Endothelial cell of umbilical vein (primary cell): ENCODE measurements around the gene NCOA5. TPM values are rescaled to one million over a fixed set of nuclear protein-coding genes. Genes with fewer than 3 reads are reported as not detected.

Experiments used
- BruUV-seq: library from RNA; stranded (reverse); fragments of 400-500 nt; replicated peaks from 2 replicates; lab custom pipeline; 2021; lab: Mats Ljungman, UMichigan
- CTCF ChIA-PET: fragments of 300-600, 350-600 bp; sonication (Branson Sonifier 250); formaldehyde crosslinking; loops from one replicate; lab custom pipeline; 2021; ENCODE audit warnings: antibody characterized with exemption, inconsistent platforms; lab: Charles Lee
- POLR2A ChIA-PET: fragments of 300-600, 350-600 bp; sonication (Branson Sonifier 250); formaldehyde crosslinking; loops from one replicate; lab custom pipeline; 2021; ENCODE audit warnings: antibody characterized with exemption, inconsistent platforms; lab: Charles Lee
- DNase-seq: peaks from one replicate; pipeline ENCODE4 v3.0.0-alpha.2; 2011; ENCODE audit warnings: low read depth, low spot score
- FAIRE-seq: peaks from 2 replicates; lab custom pipeline; 2011; peaks lifted over from hg19 to GRCh38; lab: Jason Lieb, UNC
- H2AFZ ChIP-seq: 2 replicates; pipeline ENCODE4 v1.6.0; 2012; ENCODE audit warnings: low read depth, low read length, control low read depth, inconsistent platforms
- H3K27ac ChIP-seq: 2 replicates; pipeline ENCODE4 v1.5.1; 2011; ENCODE audit warnings: low read depth, mild to moderate bottlenecking, control low read depth, low read length, moderate library complexity; ENCODE audit not compliant: insufficient read depth
- H3K27me3 ChIP-seq, 2 experiments: 2 replicates each; pipeline versions ENCODE4 v1.6.0 to v1.6.1; 2011; ENCODE audit warnings: low read length in 2 of 2, mixed read lengths in 1 of 2; ENCODE audit not compliant: control insufficient read depth in 2 of 2, insufficient read depth in 2 of 2
- H3K36me3 ChIP-seq, 2 experiments: 2 replicates in 1 of 2; 3 replicates in 1 of 2; pipeline ENCODE4 v1.5.1; 2011; ENCODE audit warnings: low read length in 2 of 2, mild to moderate bottlenecking in 1 of 2, moderate library complexity in 1 of 2; ENCODE audit not compliant: control insufficient read depth in 2 of 2, insufficient read depth in 2 of 2; ENCODE audit errors: extremely low read depth in 1 of 2
- H3K4me1 ChIP-seq: 3 replicates; pipeline ENCODE4 v1.5.1; 2011; ENCODE audit warnings: mild to moderate bottlenecking, low read length; ENCODE audit not compliant: control insufficient read depth, insufficient read depth; ENCODE audit errors: extremely low read depth
- H3K4me2 ChIP-seq: 2 replicates; pipeline ENCODE4 v1.6.1; 2011; ENCODE audit warnings: low read length, control low read depth, mixed read lengths; ENCODE audit not compliant: insufficient read depth
- H3K4me3 ChIP-seq, 3 experiments: fragments of 200-600 bp in 1 of 3; sonication (generic), shearing (Covaris generic) in 1 of 3; replicated peaks in 1 of 3; 2 replicates each; pipeline ENCODE4 v1.5.1; 2011 to 2016; ENCODE audit warnings: control low read depth in 3 of 3, low read length in 3 of 3, mild to moderate bottlenecking in 2 of 3, inconsistent platforms in 1 of 3, low read depth in 1 of 3, moderate library complexity in 1 of 3; ENCODE audit not compliant: insufficient read depth in 1 of 3
- H3K79me2 ChIP-seq: 2 replicates; pipeline ENCODE4 v1.6.0; 2012; ENCODE audit warnings: low read length, inconsistent platforms; ENCODE audit not compliant: control insufficient read depth, insufficient read depth
- H3K9ac ChIP-seq: replicated peaks from 2 replicates; pipeline ENCODE3; 2011; ENCODE audit warnings: low read length, control low read depth; ENCODE audit not compliant: insufficient read depth; ENCODE audit errors: extremely low read depth
- H3K9me1 ChIP-seq: replicated peaks from 3 replicates; pipeline ENCODE4 v1.6.0; 2011; ENCODE audit warnings: mild to moderate bottlenecking, low read length; ENCODE audit not compliant: control insufficient read depth, insufficient read depth; ENCODE audit errors: extremely low read depth
- H3K9me3 ChIP-seq: replicated peaks from 2 replicates; pipeline ENCODE4 v1.5.1; 2012; ENCODE audit warnings: low read length, inconsistent platforms; ENCODE audit not compliant: control insufficient read depth, insufficient read depth
- H4K20me1 ChIP-seq: replicated peaks from 2 replicates; pipeline ENCODE3; 2011; ENCODE audit warnings: mild to moderate bottlenecking, low read length; ENCODE audit not compliant: control insufficient read depth, insufficient read depth; ENCODE audit errors: extremely low read depth
- CTCF ChIP-seq, 2 donors: IDR thresholded peaks; 1 replicate in 1 of 2; 2 replicates in 1 of 2; pipeline ENCODE4 v1.5.1; 2011; ENCODE audit warnings: low read length in 2 of 2, mild to moderate bottlenecking in 2 of 2, moderate library complexity in 2 of 2, control low read depth in 1 of 2, inconsistent platforms in 1 of 2, low read depth in 1 of 2; ENCODE audit not compliant: insufficient read depth in 1 of 2; ENCODE audit errors: extremely low read depth in 1 of 2
- EZH2 ChIP-seq: IDR thresholded peaks from 2 replicates; pipeline ENCODE4 v1.6.1; 2012; ENCODE audit warnings: borderline replicate concordance, low read depth, mild to moderate bottlenecking, moderate library complexity, low read length, inconsistent platforms; ENCODE audit not compliant: severe bottlenecking
- FOS ChIP-seq: IDR thresholded peaks from 2 replicates; pipeline ENCODE4 v1.6.1; 2011; ENCODE audit warnings: mild to moderate bottlenecking, low read length, moderate library complexity, borderline replicate concordance; ENCODE audit not compliant: insufficient read depth
- GATA2 ChIP-seq: IDR thresholded peaks from 2 replicates; pipeline ENCODE4 v1.7.0; 2011; ENCODE audit warnings: low read depth, mild to moderate bottlenecking, moderate library complexity, mixed read lengths, low read length; ENCODE audit not compliant: insufficient read length, insufficient read depth
- JUN ChIP-seq: IDR thresholded peaks from 2 replicates; pipeline ENCODE4 v1.6.1; 2011; ENCODE audit warnings: borderline replicate concordance, low read depth; ENCODE audit not compliant: insufficient read length, insufficient read depth
- MAX ChIP-seq: IDR thresholded peaks from 2 replicates; pipeline ENCODE4 v1.6.1; 2011; ENCODE audit not compliant: insufficient read depth, insufficient read length
- MYC ChIP-seq: IDR thresholded peaks from one replicate; pipeline ENCODE4 v1.6.1; 2011; ENCODE audit warnings: mild to moderate bottlenecking, low read depth, low read length
- POLR2A ChIP-seq: IDR thresholded peaks from 2 replicates; pipeline ENCODE4 v1.6.1; 2012; ENCODE audit warnings: low read depth, mild to moderate bottlenecking, control low read depth, low read length
- POLR2AphosphoS5 ChIP-seq: IDR thresholded peaks from 2 replicates; pipeline ENCODE4 v1.6.1; 2012; ENCODE audit warnings: low read depth, mild to moderate bottlenecking, control low read depth, low read length, moderate library complexity; ENCODE audit not compliant: insufficient read depth
- dilution Hi-C: fragments of 300-500 bp; cut with MboI; formaldehyde crosslinking; loops from one replicate; pipeline ENCODE4 v1.15.0; 2019; ENCODE audit warnings: low sequenced_read_pairs; ENCODE audit not compliant: extremely low pct_ligation_motif_present
- intact Hi-C: fragments of 100-400 bp; cut with micrococcal nuclease; formaldehyde crosslinking; loops from one replicate; pipeline ENCODE4 v1.10.0; 2022
- polyA plus RNA-seq, 4 experiments: library from polyadenylated mRNA; depleted of rRNA in 3 of 4; stranded (reverse) in 3 of 4; unstranded in 1 of 4; fragments of >200 nt; gene quantifications; 2 replicates each; pipeline versions ENCODE4 v1.2.1 to v1.2.3, GENCODE V29; 2011 to 2012; ENCODE audit warnings: missing spikeins in 1 of 4
- total RNA-seq: library from RNA; stranded (reverse); gene quantifications from 2 replicates; pipeline ENCODE4 v1.2.3, GENCODE V29; 2021

Gene NCOA5
- total and polyA plus RNA-seq, 2 donors (not counting 3 experiments of a cell fraction or from before 2014, with no cell fraction given), result 32.0 to 39.5 TPM

- BruUV-seq, result no TSS peak
- DNase-seq (no peak), FAIRE-seq (no peak)
- H3K4me1 ChIP-seq, result no peaks in the 10 kb centered on the region
- H3K27ac ChIP-seq, result no peak overlapping the region
- no peak overlapping the region for H2AFZ ChIP-seq
- H3K9me3 ChIP-seq, result no peaks in the 10 kb centered on the region
- H3K4me2 ChIP-seq, result no peak overlapping the region
- intact Hi-C loops, result no loop called here
- H3K79me2 ChIP-seq, result no peaks in the 10 kb centered on the region
- H3K9ac ChIP-seq, result no peak overlapping the region
- ChIA-PET CTCF (no interaction called here), POLR2A (no interaction called here)
- H3K4me3 ChIP-seq, result no peak overlapping the region
- H3K9me1 ChIP-seq, result no peaks in the 10 kb centered on the region
- H3K27me3 ChIP-seq, result no peaks in the 10 kb centered on the region
- H3K36me3 ChIP-seq, result peaks cover 16 to 20% of the 10 kb centered on the region in 2 experiments
- dilution Hi-C loops, result no loop called here
- no peaks in the 10 kb centered on the region for H4K20me1 ChIP-seq
- TF ChIP-seq POLR2A (no peak), POLR2AphosphoS5 (no peak), EZH2 (no peak), CTCF (IDR thresholded peaks at IDR 0.05; ENCODE audit: extremely low read depth in 1 of 2, insufficient read depth in 1 of 2, low read depth in 1 of 2, low read length in 2 of 2) (no peak), MAX (no peak), JUN (no peak), GATA2 (no peak), MYC (no peak), FOS (no peak)
Measured at GRCh38 chr20:46071573-46071972, 18.2 kb downstream of the NCOA5 start.
